NCI-H2171 (cell line): ENCODE measurements around the gene DHX34.
"Not testable (repeated sequence)": the region's sequence is repeated elsewhere in the genome, so short reads cannot be mapped to it uniquely, and the experiment has no call there.

Source experiments
- DNase-seq: peaks from one replicate; lab custom pipeline; 2025; lab: John Stamatoyannopoulos, UW

DHX34 gene

GRCh38 chr19:47390533-47391488 is 41.7 kb downstream of the DHX34 start:
- DNase-seq, result peak; percentile 33

DNA sequence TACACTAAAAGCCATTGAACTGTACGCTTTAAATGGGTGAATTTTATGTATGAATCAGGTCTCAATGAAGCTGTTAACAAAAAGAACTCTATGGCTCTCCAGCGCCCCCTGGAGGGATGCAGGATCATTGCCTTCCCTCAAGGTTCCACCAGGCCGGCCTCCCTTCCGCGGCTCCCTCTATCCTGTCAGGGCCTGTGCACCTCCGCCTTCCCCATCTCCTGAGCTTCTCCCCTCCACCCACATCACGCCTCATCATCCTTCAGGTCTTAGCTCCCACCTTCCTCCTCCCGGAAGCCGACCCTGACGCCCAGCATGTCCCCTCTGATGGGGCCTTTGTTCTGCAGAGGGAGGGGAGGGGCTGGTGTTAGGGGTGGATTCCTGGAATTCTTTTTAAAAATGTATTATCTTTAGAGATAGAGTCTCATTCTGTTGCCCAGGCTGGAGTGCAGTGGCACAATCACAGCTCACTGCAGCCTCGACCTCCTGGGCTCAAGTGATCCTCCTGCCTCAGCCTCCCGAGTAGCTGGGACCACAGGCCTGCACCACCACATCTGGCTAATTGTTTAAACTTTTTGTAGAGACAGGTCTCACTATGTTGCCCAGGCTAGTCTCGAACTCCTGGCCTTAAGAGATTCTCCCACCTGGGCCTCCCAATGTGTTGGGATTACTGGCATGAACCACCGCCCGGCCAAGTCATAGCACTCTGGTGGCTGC is 42.6 kb downstream of the DHX34 start:
- peak; percentile 30 for DNase-seq

DNA sequence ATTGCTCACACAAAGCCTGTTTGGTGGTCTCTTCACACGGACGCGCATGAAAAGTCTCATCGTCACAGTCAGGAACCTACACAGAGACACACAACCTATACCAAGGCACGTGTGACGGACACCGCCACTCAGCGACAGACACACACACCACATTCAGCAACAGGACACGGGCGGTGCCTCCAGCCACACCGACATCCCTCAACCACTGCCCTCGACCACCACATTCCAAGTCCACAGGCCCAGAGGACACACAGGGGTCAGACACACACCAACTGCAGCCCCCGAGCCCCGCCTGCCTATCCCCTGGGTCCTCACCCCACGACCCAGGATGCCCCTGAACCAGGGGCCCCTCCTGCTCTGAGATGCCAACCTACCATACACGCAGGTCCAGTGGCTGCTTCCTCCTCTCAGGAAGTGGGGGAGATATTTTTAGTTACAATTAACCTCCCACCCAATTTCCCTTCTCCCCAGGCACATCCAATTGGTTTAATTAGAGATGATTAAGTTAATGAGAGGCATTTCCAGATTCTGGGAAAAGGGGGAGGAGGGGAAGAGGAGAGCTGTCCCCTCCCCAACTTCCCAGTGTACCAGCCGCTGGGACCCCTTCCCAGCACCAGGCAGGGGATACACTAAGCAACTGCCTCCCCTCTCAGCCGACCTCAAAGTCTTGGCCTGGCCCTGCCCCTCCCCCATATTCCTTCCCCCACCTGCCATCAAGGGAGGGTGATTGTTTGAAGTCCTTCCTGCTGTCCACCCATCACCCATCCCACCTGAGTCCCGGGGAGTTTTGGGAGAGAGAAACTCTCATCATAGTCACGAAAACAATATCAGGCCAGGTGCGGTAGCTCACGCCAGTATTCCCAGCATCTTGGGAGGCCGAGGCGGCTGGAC is 49.8 kb downstream of the DHX34 start:
- DNase-seq, result no peak

GRCh38 chr19:47402504-47402903 is 53.4 kb downstream of the DHX34 start:
- DNase-seq, result no peak

- DNase-seq, result no peak
Observed at GRCh38 chr19:47404334-47405196, 55.5 kb downstream of the DHX34 start.

GRCh38 chr19:47405197-47405550 is 56.1 kb downstream of the DHX34 start:
- DNase-seq, result no peak

GRCh38 chr19:47405854-47406417 is 56.8 kb downstream of the DHX34 start:
- DNase-seq, result no peak

DNA sequence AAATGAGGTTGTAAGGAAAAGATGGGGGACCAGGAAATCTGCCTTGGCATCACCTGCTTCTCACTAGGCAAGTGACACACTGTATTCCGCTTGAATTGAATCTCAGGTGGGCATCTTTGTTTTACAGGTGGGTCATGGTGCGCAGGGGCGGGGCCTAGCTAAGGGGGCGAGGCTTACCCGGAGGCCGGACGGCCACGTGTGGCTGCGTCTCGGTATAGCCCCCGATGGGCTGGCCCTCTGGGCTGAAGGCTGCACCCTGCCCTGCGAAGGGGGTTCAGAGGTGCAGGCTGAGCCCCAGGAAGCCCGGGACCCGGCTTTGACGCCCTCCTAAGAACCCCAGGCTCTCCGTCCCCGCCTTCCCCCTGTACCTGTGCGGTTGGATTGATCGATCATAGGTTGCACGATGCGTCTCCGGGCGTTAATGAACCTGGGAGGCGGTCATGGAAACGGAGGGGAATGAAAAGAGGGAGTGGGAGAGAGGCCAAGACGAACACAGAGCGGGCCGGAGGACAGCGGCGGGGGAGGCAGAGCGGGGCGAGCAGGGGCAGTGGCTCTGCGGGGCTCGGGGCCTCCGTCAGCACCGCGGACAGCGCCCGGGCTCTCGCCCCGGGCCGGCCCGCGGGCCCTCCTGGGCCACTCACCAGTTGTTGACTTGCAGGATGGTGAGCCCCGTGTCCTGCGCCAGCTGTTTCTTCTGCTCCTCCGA is 57.7 kb downstream of the DHX34 start:
- DNase-seq, result no peak

GRCh38 chr19:47407417-47407774 is 58.3 kb downstream of the DHX34 start:
- no peak for DNase-seq

GRCh38 chr19:47408156-47408938 is 59.2 kb downstream of the DHX34 start:
- DNase-seq, result no peak

DNA sequence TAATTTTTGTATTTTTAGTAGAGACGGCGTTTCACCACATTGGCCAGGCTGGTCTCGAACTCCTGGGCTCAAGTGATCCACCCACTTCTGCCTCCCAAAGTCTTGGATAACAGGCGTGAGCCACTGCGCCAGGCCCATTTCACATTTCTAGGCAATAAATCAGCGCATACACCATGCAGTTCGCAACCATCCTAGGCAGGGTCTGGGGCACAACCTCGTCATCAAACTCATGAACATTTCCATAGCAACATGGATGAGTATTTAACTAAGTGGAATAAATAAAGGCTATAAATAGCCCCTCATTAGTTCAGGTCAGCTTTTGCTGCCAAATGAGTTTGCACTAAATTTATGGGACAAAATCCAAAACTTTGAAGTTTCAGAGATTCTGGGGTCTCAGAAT is 62.0 kb downstream of the DHX34 start:
- DNase-seq, result no peak

- not testable (repeated sequence) for DNase-seq
Observed at GRCh38 chr19:47411696-47412095, 62.6 kb downstream of the DHX34 start.

- DNase-seq, result no peak
Observed at GRCh38 chr19:47413941-47414340, 64.8 kb downstream of the DHX34 start.

GRCh38 chr19:47414469-47414868 is 65.4 kb downstream of the DHX34 start:
- DNase-seq, result no peak

DNA sequence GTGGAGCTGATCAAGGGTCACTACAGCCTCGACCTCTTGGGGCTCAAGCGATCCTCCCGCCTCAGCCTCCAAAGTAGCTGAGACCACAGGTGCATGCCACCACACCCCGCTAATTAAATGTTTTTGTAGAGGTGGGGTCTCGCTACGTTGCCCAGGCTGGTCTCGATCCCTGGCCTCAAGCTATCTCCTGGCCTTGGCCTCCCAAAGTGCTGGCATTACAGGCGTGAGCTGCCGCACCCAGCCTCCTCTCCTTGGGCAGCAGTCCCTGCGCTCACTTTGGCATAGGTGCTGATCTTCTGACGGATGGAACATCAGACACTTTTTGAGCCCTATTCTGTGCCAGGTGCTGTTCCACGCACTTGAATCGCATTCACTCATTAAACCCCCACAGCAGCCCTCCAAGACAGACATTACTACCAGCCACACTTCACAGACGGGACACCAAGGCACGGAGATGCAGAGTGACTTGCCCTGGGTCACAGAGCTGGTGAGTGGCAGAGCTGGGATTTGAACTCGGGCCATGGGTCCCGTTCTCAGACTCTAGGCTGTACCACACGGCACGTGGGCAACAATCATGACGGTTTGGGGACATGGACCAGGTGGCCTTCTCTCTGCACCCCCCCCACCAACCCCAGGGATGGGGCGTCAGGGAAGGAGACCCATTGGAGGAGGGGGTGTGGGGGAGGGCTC is 67.0 kb downstream of the DHX34 start:
- no peak for DNase-seq

- DNase-seq, result no peak
Observed at GRCh38 chr19:47416643-47416985, 67.5 kb downstream of the DHX34 start.

GRCh38 chr19:47417107-47417745 is 68.1 kb downstream of the DHX34 start:
- no peak for DNase-seq
